Left ventricle myocardium inferior (tissue), 1 donor: Measurements from ENCODE around the gene AMOTL2. TPM values are rescaled to one million over a fixed set of nuclear protein-coding genes. Genes with fewer than 3 reads are reported as not detected.

Experiments used
- DNase-seq: peaks from one replicate; pipeline ENCODE4 v3.0.0-alpha.2; 2020
- H3K27ac ChIP-seq: fragments of 200-600 bp; replicated peaks from 2 replicates; pipeline ENCODE4 v1.8.0; 2021
- H3K27me3 ChIP-seq: fragments of 200-600 bp; 2 replicates; pipeline ENCODE4 v1.8.0; 2021; ENCODE audit warnings: low read depth
- H3K36me3 ChIP-seq: fragments of 200-600 bp; 2 replicates; pipeline ENCODE4 v1.8.0; 2021
- H3K4me1 ChIP-seq: fragments of 200-600 bp; 2 replicates; pipeline ENCODE4 v1.8.0; 2021
- H3K4me3 ChIP-seq: fragments of 200-600 bp; 2 replicates; pipeline ENCODE4 v1.8.0; 2021; ENCODE audit warnings: mild to moderate bottlenecking, moderate library complexity
- H3K9me3 ChIP-seq: fragments of 200-600 bp; replicated peaks from 2 replicates; pipeline ENCODE4 v1.8.0; 2021
- CTCF ChIP-seq: fragments of 200-600 bp; IDR thresholded peaks from 2 replicates; pipeline ENCODE4 v1.8.0; 2021; ENCODE audit warnings: antibody characterized with exemption, mild to moderate bottlenecking, borderline replicate concordance
- intact Hi-C: fragments of 100-400 bp; cut with micrococcal nuclease; formaldehyde crosslinking; loops from one replicate; pipeline ENCODE4 v1.11.0; 2022
- long read RNA-seq: library from polyadenylated mRNA; unstranded; transcript quantifications from one replicate; pipeline ENCODE4 v2.0.0, GENCODE V29; 2021
- total RNA-seq: library from RNA; stranded (reverse); fragmentation: NEBNext Ultra II Directional; extraction: Animal tissue kit (Norgen Biotek cat#: 25700); gene quantifications from one replicate; pipeline ENCODE4 v1.2.1, GENCODE V29; 2021
- donor health status: DM: no; HTN: yes; CAD: no; lungs with severe emphysema.

The AMOTL2 gene
- 44.4 TPM for total RNA-seq
- long read RNA-seq, full-length matches to known transcripts = 35 of 78 reads
- long read RNA-seq, partial matches to known transcripts = 37 of 78 reads
- long read RNA-seq, other reads (novel, unspliced or antisense) = 6 of 78 reads

- Histone ChIP-seq H3K27ac (peak within 1 kb of the TSS; percentile 100), H3K27me3 (no peaks in the 10 kb centered on the region), H3K36me3 (peaks cover 27% of the 10 kb centered on the region), H3K4me1 (peaks cover 81% of the 10 kb centered on the region), H3K9me3 (no peaks in the 10 kb centered on the region), H3K4me3 (peak within 1 kb of the TSS; percentile 71)
- DNase-seq = peak; percentile 91
- intact Hi-C loops = no loop called here
- no peak for TF ChIP-seq CTCF
Measured at GRCh38 chr3:134374105-134374790, at the start of gene AMOTL2. TSS of gene AMOTL2 (minus strand) at chr3:134374447. CDS start at chr3:134371433, 3,014 bp downstream.

- TF ChIP-seq CTCF = no peak
- intact Hi-C loops = no loop called here
- no peak for DNase-seq
- Histone ChIP-seq H3K9me3 (no peaks in the 10 kb centered on the region), H3K36me3 (no peaks in the 10 kb centered on the region), H3K27me3 (no peaks in the 10 kb centered on the region), H3K4me3 (no peak overlapping the region), H3K4me1 (no peaks in the 10 kb centered on the region), H3K27ac (no peak overlapping the region)
Measured at GRCh38 chr3:134423153-134423552, 48.9 kb upstream of the AMOTL2 start.

GRCh38 chr3:134419960-134420321 lies 45.7 kb upstream of the AMOTL2 start:
- no peak for TF ChIP-seq CTCF
- H3K36me3 ChIP-seq = no peaks in the 10 kb centered on the region
- H3K4me3 ChIP-seq = no peak overlapping the region
- H3K9me3 ChIP-seq = peaks cover 7% of the 10 kb centered on the region
- no peaks in the 10 kb centered on the region for H3K4me1 ChIP-seq
- no peak for DNase-seq
- no peaks in the 10 kb centered on the region for H3K27me3 ChIP-seq
- no peak overlapping the region for H3K27ac ChIP-seq
- intact Hi-C loops = no loop called here

- intact Hi-C loops = no loop called here
- peaks cover 13% of the 10 kb centered on the region for H3K9me3 ChIP-seq
- no peaks in the 10 kb centered on the region for H3K27me3 ChIP-seq
- H3K4me1 ChIP-seq = no peaks in the 10 kb centered on the region
- H3K4me3 ChIP-seq = no peak overlapping the region
- DNase-seq = no peak
- no peak for TF ChIP-seq CTCF
- no peaks in the 10 kb centered on the region for H3K36me3 ChIP-seq
- H3K27ac ChIP-seq = no peak overlapping the region
Measured at GRCh38 chr3:134419214-134419959, 45.1 kb upstream of the AMOTL2 start.

GRCh38 chr3:134409041-134409440 lies 34.8 kb upstream of the AMOTL2 start:
- Histone ChIP-seq H3K27me3 (no peaks in the 10 kb centered on the region), H3K36me3 (no peaks in the 10 kb centered on the region), H3K9me3 (no peaks in the 10 kb centered on the region), H3K27ac (no peak overlapping the region), H3K4me1 (peaks cover 16% of the 10 kb centered on the region), H3K4me3 (no peak overlapping the region)
- TF ChIP-seq CTCF = no peak
- no peak for DNase-seq
- intact Hi-C loops = no loop called here
